ENCODE data around the gene CCDC192. TPM values are rescaled to one million over a fixed set of nuclear protein-coding genes. Genes with fewer than 3 reads are reported as not detected.

The CCDC192 gene
- total and polyA plus RNA-seq, 2 donors (not counting 3 experiments of a cell fraction or from before 2014, with no cell fraction given): not detected

DNA sequence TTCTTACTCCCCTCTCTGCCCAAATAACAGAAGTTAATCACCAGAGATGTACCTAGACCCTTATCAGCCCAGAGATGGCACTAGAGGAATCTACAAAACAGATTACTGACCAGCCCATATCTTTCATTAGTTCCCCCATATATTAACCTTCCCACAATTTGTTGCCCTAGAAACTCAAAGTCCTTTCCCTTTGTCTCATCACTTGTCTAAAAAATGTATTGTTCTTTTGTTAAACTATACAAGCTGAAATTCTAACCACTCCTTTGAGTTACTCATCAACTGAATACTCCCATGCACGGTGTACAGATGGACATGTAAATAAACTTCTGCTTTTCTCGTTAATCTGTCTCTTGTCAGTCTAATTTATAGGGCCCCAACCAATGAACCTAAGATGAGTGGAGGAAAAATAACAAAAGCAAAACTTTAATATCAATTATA lies 130.9 kb downstream of the CCDC192 start:
- intact Hi-C loops (cut with micrococcal nuclease) (no loop called here), dilution Hi-C loops (cut with MboI; ENCODE audit: extremely low pct_ligation_motif_present, low sequenced_read_pairs) (no loop called here)
- ChIA-PET CTCF (interaction anchor here (0.7 to 2.2 kb wide), 8 partner anchors 13 to 198 kb away, joined by 3 to 12 read pairs (median 3); no protein-coding TSS in a partner anchor), POLR2A (no interaction called here)
- Histone ChIP-seq H3K9ac (replicated peaks; ENCODE audit: extremely low read depth, insufficient read depth, low read length) (no peak overlapping the region), H3K27ac (ENCODE audit: insufficient read depth, low read depth, low read length) (no peak overlapping the region), H3K4me1 (ENCODE audit: control insufficient read depth, extremely low read depth, insufficient read depth, low read length) (peaks cover 6% of the 10 kb centered on the region), H2AFZ (ENCODE audit: low read depth, low read length) (no peak overlapping the region), H3K9me1 (replicated peaks; ENCODE audit: control insufficient read depth, extremely low read depth, insufficient read depth, low read length) (no peaks in the 10 kb centered on the region), H3K79me2 (ENCODE audit: control insufficient read depth, insufficient read depth, low read length) (no peaks in the 10 kb centered on the region), H3K9me3 (replicated peaks; ENCODE audit: control insufficient read depth, insufficient read depth, low read length) (no peaks in the 10 kb centered on the region), H3K36me3 (ENCODE audit: control insufficient read depth in 2 of 2, extremely low read depth in 1 of 2, insufficient read depth in 2 of 2, low read length in 2 of 2) (no peaks in the 10 kb centered on the region), H4K20me1 (replicated peaks; ENCODE audit: control insufficient read depth, extremely low read depth, insufficient read depth, low read length) (no peaks in the 10 kb centered on the region), H3K4me3 (replicated peaks in 1 of 3; ENCODE audit: insufficient read depth in 1 of 3, low read depth in 1 of 3, low read length in 3 of 3) (no peak overlapping the region), H3K27me3 (ENCODE audit: control insufficient read depth in 2 of 2, insufficient read depth in 2 of 2, low read length in 2 of 2) (no peaks in the 10 kb centered on the region), H3K4me2 (ENCODE audit: insufficient read depth, low read length) (no peak overlapping the region)
- DNase-seq (ENCODE audit: low read depth, low spot score): no peak
- FAIRE-seq: no peak
- BruUV-seq (replicated peaks): no TSS peak
- TF ChIP-seq GATA2 (IDR thresholded peaks at IDR 0.05; ENCODE audit: insufficient read depth, insufficient read length, low read depth, low read length) (no peak), EZH2 (IDR thresholded peaks at IDR 0.05; ENCODE audit: borderline replicate concordance, low read depth, low read length, severe bottlenecking) (no peak), FOS (IDR thresholded peaks at IDR 0.05; ENCODE audit: borderline replicate concordance, insufficient read depth, low read length) (no peak), JUN (IDR thresholded peaks at IDR 0.05; ENCODE audit: borderline replicate concordance, insufficient read depth, insufficient read length, low read depth) (no peak), POLR2AphosphoS5 (IDR thresholded peaks at IDR 0.05; ENCODE audit: insufficient read depth, low read depth, low read length) (no peak), MYC (IDR thresholded peaks at IDR 0.05; ENCODE audit: low read depth, low read length) (no peak), POLR2A (IDR thresholded peaks at IDR 0.05; ENCODE audit: low read depth, low read length) (no peak)
- TF ChIP-seq, protein P1, sequence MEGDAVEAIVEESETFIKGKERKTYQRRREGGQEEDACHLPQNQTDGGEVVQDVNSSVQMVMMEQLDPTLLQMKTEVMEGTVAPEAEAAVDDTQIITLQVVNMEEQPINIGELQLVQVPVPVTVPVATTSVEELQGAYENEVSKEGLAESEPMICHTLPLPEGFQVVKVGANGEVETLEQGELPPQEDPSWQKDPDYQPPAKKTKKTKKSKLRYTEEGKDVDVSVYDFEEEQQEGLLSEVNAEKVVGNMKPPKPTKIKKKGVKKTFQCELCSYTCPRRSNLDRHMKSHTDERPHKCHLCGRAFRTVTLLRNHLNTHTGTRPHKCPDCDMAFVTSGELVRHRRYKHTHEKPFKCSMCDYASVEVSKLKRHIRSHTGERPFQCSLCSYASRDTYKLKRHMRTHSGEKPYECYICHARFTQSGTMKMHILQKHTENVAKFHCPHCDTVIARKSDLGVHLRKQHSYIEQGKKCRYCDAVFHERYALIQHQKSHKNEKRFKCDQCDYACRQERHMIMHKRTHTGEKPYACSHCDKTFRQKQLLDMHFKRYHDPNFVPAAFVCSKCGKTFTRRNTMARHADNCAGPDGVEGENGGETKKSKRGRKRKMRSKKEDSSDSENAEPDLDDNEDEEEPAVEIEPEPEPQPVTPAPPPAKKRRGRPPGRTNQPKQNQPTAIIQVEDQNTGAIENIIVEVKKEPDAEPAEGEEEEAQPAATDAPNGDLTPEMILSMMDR (IDR thresholded peaks at IDR 0.05; ENCODE audit: extremely low read depth in 1 of 2, insufficient read depth in 1 of 2, low read depth in 1 of 2, low read length in 2 of 2): no peak
- TF ChIP-seq, protein P2, sequence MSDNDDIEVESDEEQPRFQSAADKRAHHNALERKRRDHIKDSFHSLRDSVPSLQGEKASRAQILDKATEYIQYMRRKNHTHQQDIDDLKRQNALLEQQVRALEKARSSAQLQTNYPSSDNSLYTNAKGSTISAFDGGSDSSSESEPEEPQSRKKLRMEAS (IDR thresholded peaks at IDR 0.05; ENCODE audit: insufficient read depth, insufficient read length): no peak

All from endothelial cell of umbilical vein (primary cell).